Measurements from ENCODE around the gene WDCP. TPM values are rescaled to one million over a fixed set of nuclear protein-coding genes. Genes with fewer than 3 reads are reported as not detected.

The WDCP gene
- total RNA-seq, 1 experiment from 2014 or later, result 36.9 TPM

- Histone ChIP-seq H3K23ac (ENCODE audit: insufficient read length, low read depth, low read length) (no peak overlapping the region), H2BK20ac (ENCODE audit: low read depth, low read length, poor library complexity, severe bottlenecking) (no peak overlapping the region), H3K27me3 (ENCODE audit: insufficient read depth, low read length) (no peaks in the 10 kb centered on the region), H3K14ac (ENCODE audit: insufficient read depth, low read length) (no peak overlapping the region), H4K8ac (replicated peaks; ENCODE audit: insufficient read length, low read depth, low read length) (no peak overlapping the region), H3K4me1 (ENCODE audit: insufficient read depth, low read length) (0 out of 2 replicates have a peak, but pooled peaks cover 1% of the 10 kb centered on the region), H2BK120ac (ENCODE audit: low read depth, low read length, poor library complexity, severe bottlenecking) (no peak overlapping the region), H3K79me2 (ENCODE audit: insufficient read depth, low read length) (no peaks in the 10 kb centered on the region), H3T11ph (ENCODE audit: low read length) (no peak overlapping the region), H3K9me3 (ENCODE audit: control insufficient read depth, low read depth, low read length) (no peaks in the 10 kb centered on the region), H2BK5ac (ENCODE audit: insufficient read length, low read length) (no peak overlapping the region), H3K9ac (ENCODE audit: extremely low read depth, insufficient read length, low read length) (no peak overlapping the region), H3K56ac (ENCODE audit: insufficient read length, low read depth, low read length) (no peak overlapping the region), H4K5ac (ENCODE audit: insufficient read length, low read depth, low read length) (no peak overlapping the region), H2BK15ac (ENCODE audit: low read depth, low read length) (no peak overlapping the region), H3K23me2 (ENCODE audit: insufficient read length, low read depth, low read length, poor library complexity, severe bottlenecking) (no peaks in the 10 kb centered on the region), H2BK12ac (ENCODE audit: insufficient read length, low read depth, low read length) (no peak overlapping the region), H4K20me1 (ENCODE audit: control insufficient read depth, insufficient read depth, insufficient read length) (no peaks in the 10 kb centered on the region), H3K4me2 (ENCODE audit: insufficient read depth, insufficient read length, low read length) (no peak overlapping the region), H2AFZ (ENCODE audit: low read length) (no peak overlapping the region), H3K18ac (ENCODE audit: insufficient read length, low read depth, low read length) (no peak overlapping the region), H3K27ac (ENCODE audit: insufficient read length, low read depth, low read length) (no peak overlapping the region), H2AK5ac (ENCODE audit: insufficient read length, low read length) (no peak overlapping the region), H3K4ac (ENCODE audit: low read depth, low read length) (no peak overlapping the region), H4K91ac (ENCODE audit: insufficient read length, low read depth, low read length) (no peak overlapping the region), H3K79me1 (ENCODE audit: insufficient read depth, low read depth, low read length, poor library complexity, severe bottlenecking) (no peaks in the 10 kb centered on the region)
- Mint-ChIP-seq H3K27ac (no peak overlapping the region; a peak in 1 of 7 replicates), H3K4me3 (no peak overlapping the region), H3K4me1 (no peaks in the 10 kb centered on the region), H3K27me3 (ENCODE audit: low read depth) (no peaks in the 10 kb centered on the region), H3K9me3 (no peaks in the 10 kb centered on the region), H3K36me3 (ENCODE audit: insufficient read depth in 1 of 3, low read depth in 3 of 3) (peaks cover 14 to 22% (median 14%) of the 10 kb centered on the region in 3 experiments; a peak in 6 of 7 replicates)
- WGBS (ENCODE audit: extremely low coverage, insufficient read length, low lambda C conversion rate), result no CpG with 5 or more reads among the region's 8 CpGs
- no peak for DNase-seq
- no peak for TF ChIP-seq CTCF (conservative IDR thresholded peaks at IDR 0.05)
Measured at GRCh38 chr2:24054366-24055010, 7.3 kb upstream of the WDCP start.
